Left lung (tissue), 10 donors: ENCODE data around the gene TPSD1. TPM values are rescaled to one million over a fixed set of nuclear protein-coding genes. Genes with fewer than 3 reads are reported as not detected.

Experiments used
- ATAC-seq: fragments of 200-7000 bp; cut with Tn5 transposase; one replicate; pipeline ENCODE4 v1.9.1; 2020; ENCODE audit warnings: moderate library complexity
- DNase-seq, 4 donors: peaks; one replicate each; pipeline ENCODE4 v3.0.0-alpha.2; 2013 to 2020
- H3K27ac ChIP-seq, 2 donors: fragments of 200-600 bp; sonication (generic) in 1 of 2; one replicate each; pipeline versions ENCODE4 v1.5.0 to v1.8.0; 2020 to 2021
- H3K27me3 ChIP-seq, 2 donors: fragments of 200-600 bp; sonication (generic) in 1 of 2; one replicate each; pipeline versions ENCODE4 v1.5.0 to v1.8.0; 2020 to 2021
- H3K36me3 ChIP-seq, 2 donors: fragments of 200-600 bp; sonication (generic) in 1 of 2; one replicate each; pipeline versions ENCODE4 v1.5.0 to v1.8.0; 2020 to 2021
- H3K4me1 ChIP-seq, 2 donors: fragments of 200-600 bp; one replicate each; pipeline ENCODE4 v1.8.0; 2021
- H3K4me3 ChIP-seq, 2 donors: fragments of 200-600 bp; sonication (generic) in 1 of 2; one replicate each; pipeline versions ENCODE4 v1.5.0 to v1.8.0; 2020 to 2021; ENCODE audit warnings: mild to moderate bottlenecking in 1 of 2
- H3K9me3 ChIP-seq, 2 donors: fragments of 200-600 bp; sonication (generic) in 1 of 2; one replicate each; pipeline versions ENCODE4 v1.5.0 to v1.8.0; 2020 to 2021
- intact Hi-C, 2 donors: fragments of 100-400 bp; cut with DNase I; formaldehyde crosslinking; loops; one replicate each; pipeline versions ENCODE4 v1.11.2 to v1.14.2; 2022
- polyA plus RNA-seq, 6 donors: library from polyadenylated mRNA; unstranded; fragments of 120-200 nt; gene quantifications; one replicate each; pipeline ENCODE4 v1.2.1, GENCODE V29; 2013; ENCODE audit not compliant: insufficient read length in 6 of 6
- total RNA-seq, 2 donors: library from RNA; stranded (reverse); fragmentation: NEBNext Ultra II Directional; extraction: Animal tissue kit (Norgen Biotek cat#: 25700); gene quantifications; one replicate each; pipeline ENCODE4 v1.2.1, GENCODE V29; 2021
- TF ChIP-seq, protein P1 (sequence below), 2 donors: fragments of 200-600 bp; sonication (generic) in 1 of 2; IDR thresholded peaks; one replicate each; pipeline versions ENCODE4 v1.5.0 to v1.8.0; 2021; ENCODE audit warnings: antibody characterized with exemption in 2 of 2
- donor health status: DM: no; HTN: yes; CAD: no.
- donor health status: DM: no; HTN: no; CAD: no.

TPSD1 gene
- total and polyA plus RNA-seq, 8 donors = 0.37 TPM; not detected in 7

DNA sequence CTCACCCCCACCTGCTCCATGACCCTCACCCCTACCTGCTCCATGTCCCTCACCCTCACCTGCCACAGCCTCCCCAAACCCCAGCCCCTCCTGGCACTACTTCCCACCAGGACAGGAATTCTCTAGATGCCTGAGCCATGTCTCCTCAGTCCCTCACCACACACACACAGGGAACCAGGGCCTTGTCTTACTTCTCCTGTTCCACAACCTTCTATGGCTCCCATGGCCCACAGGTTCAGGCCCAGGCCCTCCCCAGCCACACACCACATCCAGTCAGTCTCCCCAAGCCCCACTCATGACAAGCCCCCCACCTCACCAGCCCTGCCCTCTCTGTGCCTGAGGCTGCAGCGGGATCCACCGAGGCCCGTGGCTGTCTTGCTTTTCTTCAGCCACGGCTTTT, 50.5 kb downstream of the TPSD1 start:
- Histone ChIP-seq H3K36me3 (no peaks in the 10 kb centered on the region), H3K4me3 (no peak overlapping the region), H3K27me3 (peaks cover 0 to 16% of the 10 kb centered on the region in 2 donors), H3K9me3 (no peaks in the 10 kb centered on the region), H3K27ac (no peak overlapping the region), H3K4me1 (peaks cover 11 to 19% of the 10 kb centered on the region in 2 donors)
- ATAC-seq (no peak), DNase-seq (no peak)
- intact Hi-C loops = no loop called here
- TF ChIP-seq, protein P1, sequence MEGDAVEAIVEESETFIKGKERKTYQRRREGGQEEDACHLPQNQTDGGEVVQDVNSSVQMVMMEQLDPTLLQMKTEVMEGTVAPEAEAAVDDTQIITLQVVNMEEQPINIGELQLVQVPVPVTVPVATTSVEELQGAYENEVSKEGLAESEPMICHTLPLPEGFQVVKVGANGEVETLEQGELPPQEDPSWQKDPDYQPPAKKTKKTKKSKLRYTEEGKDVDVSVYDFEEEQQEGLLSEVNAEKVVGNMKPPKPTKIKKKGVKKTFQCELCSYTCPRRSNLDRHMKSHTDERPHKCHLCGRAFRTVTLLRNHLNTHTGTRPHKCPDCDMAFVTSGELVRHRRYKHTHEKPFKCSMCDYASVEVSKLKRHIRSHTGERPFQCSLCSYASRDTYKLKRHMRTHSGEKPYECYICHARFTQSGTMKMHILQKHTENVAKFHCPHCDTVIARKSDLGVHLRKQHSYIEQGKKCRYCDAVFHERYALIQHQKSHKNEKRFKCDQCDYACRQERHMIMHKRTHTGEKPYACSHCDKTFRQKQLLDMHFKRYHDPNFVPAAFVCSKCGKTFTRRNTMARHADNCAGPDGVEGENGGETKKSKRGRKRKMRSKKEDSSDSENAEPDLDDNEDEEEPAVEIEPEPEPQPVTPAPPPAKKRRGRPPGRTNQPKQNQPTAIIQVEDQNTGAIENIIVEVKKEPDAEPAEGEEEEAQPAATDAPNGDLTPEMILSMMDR (IDR thresholded peaks at IDR 0.05) = no peak

DNA sequence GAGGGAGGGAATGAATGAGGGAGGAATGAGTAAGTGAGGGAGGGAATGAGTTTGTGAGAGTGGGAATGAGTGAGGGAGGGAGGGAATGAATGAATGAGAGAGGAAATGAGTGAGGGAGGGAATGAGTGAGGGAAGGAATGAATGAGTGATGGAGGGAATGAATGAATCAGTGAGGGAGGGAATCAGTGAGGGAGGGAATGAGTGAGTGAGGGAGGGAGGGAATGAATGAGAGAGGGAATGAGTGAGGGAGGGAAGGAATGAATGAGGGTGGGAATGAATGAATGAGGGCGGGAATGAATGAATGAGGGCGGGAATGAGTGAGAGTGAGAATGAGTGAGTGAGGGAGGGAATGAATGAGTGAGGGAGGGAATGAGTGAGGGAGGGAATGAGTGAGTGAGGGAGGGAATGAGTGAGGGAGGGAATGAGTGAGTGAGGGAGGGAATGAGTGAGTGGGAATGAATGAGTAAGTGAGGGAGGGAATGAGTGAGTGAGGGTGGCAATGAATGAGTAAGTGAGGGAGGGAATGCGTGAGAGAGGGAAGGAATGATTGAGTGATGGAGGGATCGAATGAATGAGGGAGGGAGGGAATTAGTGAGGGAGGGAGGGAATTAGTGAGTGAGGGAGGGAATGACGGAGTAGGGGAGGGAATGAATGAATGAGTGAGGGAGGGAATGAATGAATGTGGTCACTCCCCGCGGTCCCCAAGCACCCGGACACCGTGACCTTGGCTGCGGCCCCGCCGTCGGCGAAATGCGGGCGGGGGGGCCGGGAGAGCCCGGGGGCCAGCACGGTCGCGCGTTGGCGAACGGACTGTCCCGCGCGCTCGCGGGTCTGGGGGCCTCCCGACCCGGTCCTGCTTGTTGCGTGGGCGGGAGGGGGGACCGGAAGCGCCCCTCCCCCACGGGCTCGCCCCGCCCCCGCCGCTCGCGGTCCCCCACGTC, 52.4 kb downstream of the TPSD1 start:
- ATAC-seq (peak; percentile 20), DNase-seq (no peak)
- intact Hi-C loops = no loop called here
- TF ChIP-seq, protein P1 (IDR thresholded peaks at IDR 0.05) = no peak
- Histone ChIP-seq H3K4me1 (peaks cover 24 to 36% of the 10 kb centered on the region in 2 donors), H3K27ac (peak overlapping the region; percentile 97 to 99), H3K4me3 (peak overlapping the region; percentile 60 to 81), H3K27me3 (peaks cover 0 to 2% of the 10 kb centered on the region in 2 donors), H3K9me3 (no peaks in the 10 kb centered on the region), H3K36me3 (peaks cover 0 to 14% of the 10 kb centered on the region in 2 donors)

Other genes starting within 250 kb of the TPSD1 start
- not detected for gene SSTR5, start 183.3 kb upstream of the TPSD1 start, total RNA-seq
- under 1 TPM in 1 of 6 donors, not detected in 5; 0.11 TPM for gene SSTR5, start 183.3 kb upstream of the TPSD1 start, polyA plus RNA-seq
- not detected for gene C1QTNF8, start 159.8 kb upstream of the TPSD1 start, total RNA-seq
- gene C1QTNF8, start 159.8 kb upstream of the TPSD1 start, polyA plus RNA-seq = under 1 TPM in 3 of 6 donors, not detected in 3; 0.10 to 0.23 (median 0.10) TPM
- gene CACNA1H, start 103.0 kb upstream of the TPSD1 start, total RNA-seq = 10 to 100 TPM in 1 of 2 donors, 1 to 10 TPM in 1; 7.0 to 14.0 TPM
- 1 to 10 TPM; 3.4 to 7.7 (median 7.0) TPM for gene CACNA1H, start 103.0 kb upstream of the TPSD1 start, polyA plus RNA-seq
- gene TPSG1, start 30.8 kb upstream of the TPSD1 start, total RNA-seq = under 1 TPM in 1 of 2 donors, not detected in 1; 0.34 TPM
- under 1 TPM in 2 of 6 donors, not detected in 4; 0.35 to 0.92 TPM for gene TPSG1, start 30.8 kb upstream of the TPSD1 start, polyA plus RNA-seq
- gene TPSB2, start 25.9 kb upstream of the TPSD1 start, total RNA-seq = 10 to 100 TPM in 1 of 2 donors, 1 to 10 TPM in 1; 3.0 to 55.5 TPM
- gene TPSB2, start 25.9 kb upstream of the TPSD1 start, polyA plus RNA-seq = under 1 TPM in 2 of 6 donors, not detected in 4; 0.13 to 0.17 TPM
- gene TPSAB1, start 15.4 kb upstream of the TPSD1 start, total RNA-seq = 10 to 100 TPM; 35.1 to 51.0 TPM
- under 1 TPM in 2 of 6 donors, not detected in 4; 0.21 to 0.25 TPM for gene TPSAB1, start 15.4 kb upstream of the TPSD1 start, polyA plus RNA-seq
- 100 to 1,000 TPM in 1 of 2 donors, 10 to 100 TPM in 1; 89.0 to 111 TPM for gene UBE2I, start 53.6 kb downstream of the TPSD1 start, total RNA-seq
- gene UBE2I, start 53.6 kb downstream of the TPSD1 start, polyA plus RNA-seq = 100 to 1,000 TPM; 133 to 188 (median 146) TPM
- 1 to 10 TPM; 2.6 to 6.0 TPM for gene BAIAP3, start 77.6 kb downstream of the TPSD1 start, total RNA-seq
- 1 to 10 TPM; 1.4 to 8.3 (median 4.2) TPM for gene BAIAP3, start 77.6 kb downstream of the TPSD1 start, polyA plus RNA-seq
- gene TSR3, start 95.8 kb downstream of the TPSD1 start, total RNA-seq = 10 to 100 TPM; 46.3 to 57.0 TPM
- 10 to 100 TPM; 33.6 to 52.3 (median 44.8) TPM for gene TSR3, start 95.8 kb downstream of the TPSD1 start, polyA plus RNA-seq
- 10 to 100 TPM; 74.2 to 97.4 TPM for gene GNPTG, start 95.9 kb downstream of the TPSD1 start, total RNA-seq
- 10 to 100 TPM; 32.0 to 55.0 (median 46.2) TPM for gene GNPTG, start 95.9 kb downstream of the TPSD1 start, polyA plus RNA-seq
- 10 to 100 TPM; 18.9 to 27.3 TPM for gene UNKL, start 158.6 kb downstream of the TPSD1 start, total RNA-seq
- 10 to 100 TPM; 19.5 to 22.5 (median 20.8) TPM for gene UNKL, start 158.6 kb downstream of the TPSD1 start, polyA plus RNA-seq
- gene UQCC4, start 164.7 kb downstream of the TPSD1 start, total RNA-seq = 10 to 100 TPM; 10.3 to 12.9 TPM
- 10 to 100 TPM; 10.3 to 13.3 (median 11.5) TPM for gene UQCC4, start 164.7 kb downstream of the TPSD1 start, polyA plus RNA-seq
- gene PERCC1, start 175.0 kb downstream of the TPSD1 start, total RNA-seq = under 1 TPM in 1 of 2 donors, not detected in 1; 0.31 TPM
- gene PERCC1, start 175.0 kb downstream of the TPSD1 start, polyA plus RNA-seq = 1 to 10 TPM; 1.2 to 4.4 (median 3.4) TPM
- gene CCDC154, start 188.5 kb downstream of the TPSD1 start, total RNA-seq = 1 to 10 TPM; 1.5 to 2.7 TPM
- gene CCDC154, start 188.5 kb downstream of the TPSD1 start, polyA plus RNA-seq = 10 to 100 TPM in 2 of 6 donors, 1 to 10 TPM in 4; 4.9 to 11.8 (median 8.2) TPM
- 100 to 1,000 TPM; 110 to 130 TPM for gene CLCN7, start 219.0 kb downstream of the TPSD1 start, total RNA-seq
- 10 to 100 TPM; 28.6 to 35.4 (median 30.2) TPM for gene CLCN7, start 219.0 kb downstream of the TPSD1 start, polyA plus RNA-seq
- gene PTX4, start 232.9 kb downstream of the TPSD1 start, total RNA-seq = not detected
- under 1 TPM in 3 of 6 donors, not detected in 3; 0.15 to 0.20 (median 0.20) TPM for gene PTX4, start 232.9 kb downstream of the TPSD1 start, polyA plus RNA-seq
- gene TELO2, start 237.3 kb downstream of the TPSD1 start, total RNA-seq = 10 to 100 TPM; 34.9 to 38.6 TPM
- 10 to 100 TPM; 24.5 to 49.1 (median 34.8) TPM for gene TELO2, start 237.3 kb downstream of the TPSD1 start, polyA plus RNA-seq